NCI-H2227 treated with DMSO at 0.1 percent for 48 hours (cell line): ENCODE data around the gene RHOA.
"Not testable (repeated sequence)": the region's sequence is repeated elsewhere in the genome, so short reads cannot be mapped to it uniquely, and the experiment has no call there.

ENCODE experiments used
- DNase-seq: peaks from one replicate; lab custom pipeline; 2025; lab: John Stamatoyannopoulos, UW

The RHOA gene

GRCh38 chr3:49411535-49411967 lies 225 bp downstream of the RHOA start:
- no peak for DNase-seq

GRCh38 chr3:49410846-49411534 lies 786 bp downstream of the RHOA start:
- no peak for DNase-seq

- DNase-seq: no peak
Measured at GRCh38 chr3:49410066-49410845, 1.5 kb downstream of the RHOA start.

GRCh38 chr3:49406571-49407565 lies 4.9 kb downstream of the RHOA start:
- no peak for DNase-seq

GRCh38 chr3:49405570-49405969 lies 6.2 kb downstream of the RHOA start:
- DNase-seq: not testable (repeated sequence)

- no peak for DNase-seq
Measured at GRCh38 chr3:49403891-49404290, 7.9 kb downstream of the RHOA start.

GRCh38 chr3:49401766-49402165 lies 10.0 kb downstream of the RHOA start:
- no peak for DNase-seq

- no peak for DNase-seq
Measured at GRCh38 chr3:49399461-49399860, 12.3 kb downstream of the RHOA start.

- DNase-seq: no peak
Measured at GRCh38 chr3:49397470-49397869, 14.3 kb downstream of the RHOA start.

- not testable (repeated sequence) for DNase-seq
Measured at GRCh38 chr3:49391310-49391709, 20.5 kb downstream of the RHOA start.

GRCh38 chr3:49389297-49389696 lies 22.5 kb downstream of the RHOA start:
- no peak for DNase-seq

- DNase-seq: no peak
Measured at GRCh38 chr3:49388289-49388820, 23.4 kb downstream of the RHOA start.

- DNase-seq: no peak
Measured at GRCh38 chr3:49387721-49388120, 24.1 kb downstream of the RHOA start.

GRCh38 chr3:49386056-49386756 lies 25.6 kb downstream of the RHOA start:
- DNase-seq: no peak

GRCh38 chr3:49385617-49386016 lies 26.2 kb downstream of the RHOA start:
- no peak for DNase-seq

GRCh38 chr3:49383387-49383786 lies 28.4 kb downstream of the RHOA start:
- DNase-seq: no peak

- DNase-seq: no peak
Measured at GRCh38 chr3:49378249-49378895, 33.4 kb downstream of the RHOA start.

- no peak for DNase-seq
Measured at GRCh38 chr3:49377483-49377882, 34.3 kb downstream of the RHOA start.

- no peak for DNase-seq
Measured at GRCh38 chr3:49371946-49372345, 39.8 kb downstream of the RHOA start.

GRCh38 chr3:49370585-49371290 lies 41.0 kb downstream of the RHOA start:
- DNase-seq: no peak
